CD4-positive, alpha-beta T cell (primary cell): ENCODE measurements around the gene KLHL11. TPM values are rescaled to one million over a fixed set of nuclear protein-coding genes. Genes with fewer than 3 reads are reported as not detected.

Source experiments
- ATAC-seq: fragments of 200-7000 bp; cut with Tn5 transposase; one replicate; pipeline ENCODE4 v1.10.0; 2022; ENCODE audit warnings: mild to moderate bottlenecking; ENCODE audit not compliant: poor library complexity
- CTCF ChIA-PET: fragments of 350-600 bp; sonication (Branson Sonifier 250); formaldehyde crosslinking; loops from one replicate; lab custom pipeline; 2021; ENCODE audit warnings: antibody characterized with exemption, inconsistent platforms; lab: Charles Lee
- POLR2A ChIA-PET: fragments of 350-600 bp; sonication (Branson Sonifier 250); formaldehyde crosslinking; loops from one replicate; lab custom pipeline; 2021; ENCODE audit warnings: antibody characterized with exemption, inconsistent platforms; lab: Charles Lee
- DNase-seq, 14 experiments: peaks; one replicate each; pipeline ENCODE4 v3.0.0-alpha.2; 2013 to 2020; ENCODE audit warnings: mixed read lengths in 2 of 14
- H3K27ac ChIP-seq, 2 donors: one replicate each; pipeline versions ENCODE4 v1.5.1 to v1.7.0; 2013; ENCODE audit warnings: low read length in 2 of 2, low read depth in 1 of 2, mild to moderate bottlenecking in 1 of 2
- H3K27me3 ChIP-seq, 2 experiments: 1 replicate in 1 of 2; 2 replicates in 1 of 2; pipeline versions ENCODE4 v1.6.1 to v1.7.0; 2013; ENCODE audit warnings: low read length in 2 of 2, control low read depth in 1 of 2, mild to moderate bottlenecking in 1 of 2, moderate library complexity in 1 of 2; ENCODE audit not compliant: insufficient read depth in 2 of 2, control insufficient read depth in 1 of 2
- H3K36me3 ChIP-seq: one replicate; pipeline ENCODE4 v1.6.1; 2013; ENCODE audit warnings: low read length, control low read depth; ENCODE audit not compliant: insufficient read depth
- H3K4me1 ChIP-seq: one replicate; pipeline ENCODE4 v1.6.1; 2013; ENCODE audit warnings: low read length, control low read depth; ENCODE audit not compliant: insufficient read depth
- H3K4me3 ChIP-seq: one replicate; pipeline ENCODE4 v1.5.1; 2013; ENCODE audit warnings: mild to moderate bottlenecking, low read length, moderate library complexity
- H3K9me3 ChIP-seq, 2 experiments: 1 replicate in 1 of 2; 2 replicates in 1 of 2; pipeline versions ENCODE4 v1.6.1 to v1.7.0; 2013; ENCODE audit warnings: low read length in 2 of 2, mild to moderate bottlenecking in 2 of 2, control low read depth in 1 of 2, moderate library complexity in 1 of 2; ENCODE audit not compliant: control insufficient read depth in 1 of 2, insufficient read depth in 1 of 2
- H3K27ac Mint-ChIP-seq: one replicate; pipeline ENCODE4 v1.8.0; 2020; ENCODE audit warnings: mixed read lengths
- H3K27me3 Mint-ChIP-seq: one replicate; pipeline ENCODE4 v1.8.0; 2021; ENCODE audit warnings: mixed read lengths
- H3K36me3 Mint-ChIP-seq: one replicate; pipeline ENCODE4 v1.8.0; 2021; ENCODE audit warnings: low read depth, mixed read lengths
- H3K4me1 Mint-ChIP-seq: one replicate; pipeline ENCODE4 v1.8.0; 2021; ENCODE audit warnings: low read depth, mixed read lengths
- H3K4me3 Mint-ChIP-seq: one replicate; pipeline ENCODE4 v1.8.0; 2020; ENCODE audit warnings: mild to moderate bottlenecking, mixed read lengths
- H3K9me3 Mint-ChIP-seq: one replicate; pipeline ENCODE4 v1.8.0; 2020; ENCODE audit warnings: mixed read lengths
- intact Hi-C, 2 experiments: fragments of 100-400 bp; cut with DNase I in 1 of 2; cut with micrococcal nuclease in 1 of 2; formaldehyde crosslinking; loops; one replicate each; pipeline versions ENCODE4 v1.15.1 to v1.9.0; 2023 to 2025; cut with DNase I, micrococcal nuclease
- total RNA-seq, 174 experiments: library from RNA in 2 of 174; stranded (reverse) in 2 of 174; gene quantifications; one replicate each; pipeline ENCODE4 v1.2.3 and lab custom pipeline; 2021 to 2026
- TF ChIP-seq, protein P1 (sequence below): fragments of 200-600 bp; IDR thresholded peaks from one replicate; pipeline ENCODE4 v1.8.0; 2022; ENCODE audit warnings: antibody characterized with exemption, mild to moderate bottlenecking

KLHL11 gene
- total RNA-seq, 2 experiments from 2014 or later, result 32.9 to 34.0 TPM

DNA sequence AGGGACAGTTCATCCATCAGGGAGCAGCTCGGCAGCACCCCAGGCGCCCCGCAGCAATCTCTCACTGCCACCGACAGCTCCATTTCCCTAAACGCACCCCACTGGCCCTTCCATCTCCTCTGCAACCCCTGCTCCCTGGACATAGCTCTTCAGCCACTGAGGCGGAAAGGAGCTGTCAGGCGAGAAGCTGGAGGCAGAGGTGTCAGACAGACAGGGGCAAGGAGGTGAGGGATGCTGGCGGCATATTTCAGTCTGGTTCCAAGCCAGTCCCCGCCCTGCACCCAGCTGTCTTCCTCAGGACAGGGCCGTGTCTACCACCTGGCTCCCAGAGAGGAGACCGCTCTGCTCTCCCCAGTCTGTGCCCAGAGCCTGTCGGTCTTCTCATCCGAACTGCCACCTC lies 43.9 kb upstream of the KLHL11 start:
- peaks cover 80% of the 10 kb centered on the region for H3K36me3 Mint-ChIP-seq
- no peak overlapping the region for H3K27ac Mint-ChIP-seq
- Histone ChIP-seq H3K27me3 (no peaks in the 10 kb centered on the region), H3K27ac (no peak overlapping the region), H3K9me3 (no peaks in the 10 kb centered on the region), H3K4me1 (peaks cover 4% of the 10 kb centered on the region), H3K4me3 (no peak overlapping the region), H3K36me3 (peaks cover 99% of the 10 kb centered on the region)
- H3K27me3 Mint-ChIP-seq, result no peaks in the 10 kb centered on the region
- ATAC-seq (no peak), DNase-seq (no peak)
- intact Hi-C loops, result no loop called here
- H3K4me1 Mint-ChIP-seq, result no peaks in the 10 kb centered on the region
- TF ChIP-seq, protein P1, sequence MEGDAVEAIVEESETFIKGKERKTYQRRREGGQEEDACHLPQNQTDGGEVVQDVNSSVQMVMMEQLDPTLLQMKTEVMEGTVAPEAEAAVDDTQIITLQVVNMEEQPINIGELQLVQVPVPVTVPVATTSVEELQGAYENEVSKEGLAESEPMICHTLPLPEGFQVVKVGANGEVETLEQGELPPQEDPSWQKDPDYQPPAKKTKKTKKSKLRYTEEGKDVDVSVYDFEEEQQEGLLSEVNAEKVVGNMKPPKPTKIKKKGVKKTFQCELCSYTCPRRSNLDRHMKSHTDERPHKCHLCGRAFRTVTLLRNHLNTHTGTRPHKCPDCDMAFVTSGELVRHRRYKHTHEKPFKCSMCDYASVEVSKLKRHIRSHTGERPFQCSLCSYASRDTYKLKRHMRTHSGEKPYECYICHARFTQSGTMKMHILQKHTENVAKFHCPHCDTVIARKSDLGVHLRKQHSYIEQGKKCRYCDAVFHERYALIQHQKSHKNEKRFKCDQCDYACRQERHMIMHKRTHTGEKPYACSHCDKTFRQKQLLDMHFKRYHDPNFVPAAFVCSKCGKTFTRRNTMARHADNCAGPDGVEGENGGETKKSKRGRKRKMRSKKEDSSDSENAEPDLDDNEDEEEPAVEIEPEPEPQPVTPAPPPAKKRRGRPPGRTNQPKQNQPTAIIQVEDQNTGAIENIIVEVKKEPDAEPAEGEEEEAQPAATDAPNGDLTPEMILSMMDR, result no peak
- ChIA-PET POLR2A (no interaction called here), CTCF (no interaction called here)
- no peaks in the 10 kb centered on the region for H3K9me3 Mint-ChIP-seq
- H3K4me3 Mint-ChIP-seq, result no peak overlapping the region

DNA sequence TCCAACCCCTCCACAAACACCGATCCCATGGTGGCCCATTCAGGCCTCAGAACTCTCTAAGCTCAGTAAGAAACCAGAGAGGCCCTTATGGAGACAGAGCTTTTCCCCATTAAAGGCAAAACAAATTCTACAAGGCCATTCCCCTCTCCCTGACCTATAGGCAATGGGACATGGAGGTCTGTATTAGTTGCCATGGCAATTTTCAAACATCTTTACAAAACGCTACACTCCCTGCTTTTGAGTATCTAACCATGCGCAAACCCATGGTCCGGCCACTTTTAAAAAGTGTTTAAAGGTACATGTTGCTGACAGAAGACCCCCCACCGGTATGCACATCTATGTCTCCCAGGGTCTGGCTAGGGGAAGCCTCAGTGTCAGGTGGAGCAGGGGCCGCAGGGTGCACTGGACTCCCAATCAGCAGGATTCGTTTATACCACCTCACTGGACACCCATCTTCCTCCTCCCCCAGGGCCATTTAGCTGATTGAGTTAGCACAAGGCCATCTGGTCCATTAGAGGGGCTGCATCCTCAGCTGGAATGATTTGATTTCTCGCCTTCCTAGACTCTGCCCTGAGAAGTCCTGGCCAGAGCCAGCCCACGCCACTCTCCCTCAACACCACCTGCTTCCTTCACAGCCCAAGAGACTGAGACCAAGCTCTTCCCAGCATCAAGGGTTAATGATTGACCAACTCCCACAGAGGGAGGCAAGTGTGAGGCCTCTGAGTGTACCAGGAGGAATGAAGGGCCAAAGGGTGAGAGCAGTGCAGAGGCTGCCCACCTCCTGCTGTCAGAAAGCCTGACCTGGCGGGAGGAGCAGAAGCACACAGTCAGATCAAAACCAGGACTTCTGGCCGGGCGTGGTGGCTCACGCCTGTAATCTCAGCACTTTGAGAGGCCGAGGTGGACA lies 42.7 kb upstream of the KLHL11 start:
- no peaks in the 10 kb centered on the region for H3K27me3 ChIP-seq
- Mint-ChIP-seq H3K36me3 (peaks cover 80% of the 10 kb centered on the region), H3K4me3 (no peak overlapping the region), H3K27me3 (no peaks in the 10 kb centered on the region), H3K4me1 (no peaks in the 10 kb centered on the region), H3K9me3 (no peaks in the 10 kb centered on the region), H3K27ac (no peak overlapping the region)
- ATAC-seq (no peak), DNase-seq (no peak)
- TF ChIP-seq, protein P1, result no peak
- intact Hi-C loops, result no loop called here
- no peak overlapping the region for H3K27ac ChIP-seq
- peaks cover 2% of the 10 kb centered on the region for H3K4me1 ChIP-seq
- no peak overlapping the region for H3K4me3 ChIP-seq
- peaks cover 91% of the 10 kb centered on the region for H3K36me3 ChIP-seq
- no peaks in the 10 kb centered on the region for H3K9me3 ChIP-seq
- ChIA-PET CTCF (no interaction called here), POLR2A (no interaction called here)

- TF ChIP-seq, protein P1, result no peak
- H3K4me3 Mint-ChIP-seq, result no peak overlapping the region
- no peaks in the 10 kb centered on the region for H3K9me3 Mint-ChIP-seq
- Histone ChIP-seq H3K9me3 (no peaks in the 10 kb centered on the region), H3K36me3 (peaks cover 88% of the 10 kb centered on the region), H3K4me1 (peaks cover 2% of the 10 kb centered on the region), H3K27me3 (no peaks in the 10 kb centered on the region), H3K4me3 (no peak overlapping the region), H3K27ac (no peak overlapping the region)
- ChIA-PET CTCF (no interaction called here), POLR2A (no interaction called here)
- intact Hi-C loops, result no loop called here
- no peak overlapping the region for H3K27ac Mint-ChIP-seq
- H3K36me3 Mint-ChIP-seq, result peaks cover 78% of the 10 kb centered on the region
- no peaks in the 10 kb centered on the region for H3K4me1 Mint-ChIP-seq
- DNase-seq, result no peak
- H3K27me3 Mint-ChIP-seq, result no peaks in the 10 kb centered on the region
- ATAC-seq, result no peak
These were observed 41.9 kb upstream of the KLHL11 start for GRCh38 chr17:41907185-41907556.
